ENCODE measurements around the gene HEPACAM2.

- TF ChIP-seq ZMAT4 (CRISPR knock-in tag; IDR thresholded peaks at IDR 0.05), result no peak
- TF ChIP-seq CTCF (IDR thresholded peaks at IDR 0.05), result no peak
- no peak for TF ChIP-seq FOXP4 (CRISPR knock-in tag; IDR thresholded peaks at IDR 0.05)
- TF ChIP-seq TCF7 (CRISPR knock-in tag; IDR thresholded peaks at IDR 0.05; ENCODE audit: low read depth), result no peak
- TF ChIP-seq NR2C2 (CRISPR knock-in tag; IDR thresholded peaks at IDR 0.05), result no peak
- no peak for TF ChIP-seq AR (CRISPR knock-in tag; IDR thresholded peaks at IDR 0.05)
- TF ChIP-seq MAX (CRISPR knock-in tag; IDR thresholded peaks at IDR 0.05), result no peak
- TF ChIP-seq CREB1 (CRISPR knock-in tag; IDR thresholded peaks at IDR 0.05), result no peak
- TF ChIP-seq USF1 (CRISPR knock-in tag; IDR thresholded peaks at IDR 0.05), result no peak
- TF ChIP-seq ETV6 (CRISPR knock-in tag; IDR thresholded peaks at IDR 0.05), result no peak
- no peak for TF ChIP-seq ZNF121 (CRISPR knock-in tag; IDR thresholded peaks at IDR 0.05)
- no peak for TF ChIP-seq SP1 (CRISPR knock-in tag; conservative IDR thresholded peaks at IDR 0.05)
- TF ChIP-seq TEAD4 (CRISPR knock-in tag; IDR thresholded peaks at IDR 0.05), result no peak
These were observed 87.7 kb downstream of the HEPACAM2 start for GRCh38 chr7:93138576-93138975.

All from WTC11 (cell line).